Measurements from ENCODE around the gene WIPF3. TPM values are rescaled to one million over a fixed set of nuclear protein-coding genes. Genes with fewer than 3 reads are reported as not detected.

The WIPF3 gene
- total and polyA plus RNA-seq, 10 of the 15 experiments (the other 5 are each of a cell fraction or from before 2014, with no cell fraction given), result 0.03 to 0.05 TPM; not detected in 8

GRCh38 chr7:29953726-29954347 is 147.5 kb downstream of the WIPF3 start (continued):
- no peak for TF ChIP-seq ATF2 (IDR thresholded peaks at IDR 0.05; ENCODE audit: low read length)
- TF ChIP-seq KLF5 (IDR thresholded peaks at IDR 0.05; ENCODE audit: partially characterized antibody), result no peak

- no peak overlapping the region for H3K9ac ChIP-seq (ENCODE audit: control insufficient read depth, insufficient read depth, low read length)
- ChIA-PET POLR2A (interaction anchor here (1.5 kb wide), 1 partner anchor 74 kb away, joined by 4 read pairs; no protein-coding TSS in a partner anchor), RAD21 (ENCODE audit: unreplicated experiment) (interaction anchor here (0.9 to 3.3 kb wide), 4 partner anchors 105 to 120 kb away, joined by 3 to 14 read pairs (median 6); no protein-coding TSS in a partner anchor), CTCF (interaction anchor here (1.2 to 4.2 kb wide), 3 partner anchors 22 to 107 kb away, joined by 3 to 42 read pairs (median 15); no protein-coding TSS in a partner anchor), SMC1A (ENCODE audit: uncharacterized antibody, unreplicated experiment) (interaction anchor here (1.4 to 2.9 kb wide), 4 partner anchors 13 to 106 kb away, joined by 3 to 19 read pairs (median 6); no protein-coding TSS in a partner anchor)
- DNase-seq (ENCODE audit: low read depth, low spot score) (no peak), ATAC-seq (no peak), FAIRE-seq (no peak)
- no peaks in the 10 kb centered on the region for H3K27me3 ChIP-seq (replicated peaks in 1 of 2; ENCODE audit: control insufficient read depth in 2 of 2, insufficient read depth in 2 of 2, low read length in 1 of 2)
- in situ Hi-C loops (cut with MboI), result no loop called here
- intact Hi-C loops (cut with micrococcal nuclease; ENCODE audit: unreplicated experiment), result no loop called here
- BruUV-seq (replicated peaks), result no TSS peak
- H2AFZ ChIP-seq (ENCODE audit: control insufficient read depth, low read depth, low read length), result no peak overlapping the region
- H3K9me3 ChIP-seq (replicated peaks; ENCODE audit: control insufficient read depth, insufficient read depth, low read length), result peaks cover 4% of the 10 kb centered on the region; the same call in 1 of the 3 replicates
- no peak overlapping the region for H3K4me2 ChIP-seq (ENCODE audit: control insufficient read depth, insufficient read depth)
- no peak for TF ChIP-seq STAT1 (conservative IDR thresholded peaks at IDR 0.05)
- no peak for TF ChIP-seq CEBPB (IDR thresholded peaks at IDR 0.05; ENCODE audit: borderline replicate concordance in 1 of 2, low read depth in 2 of 2, low read length in 2 of 2)
- TF ChIP-seq RUNX3 (IDR thresholded peaks at IDR 0.05; ENCODE audit: low read length), result no peak
- TF ChIP-seq ZBED1 (IDR thresholded peaks at IDR 0.05; ENCODE audit: borderline replicate concordance), result no peak
- TF ChIP-seq TBL1XR1 (IDR thresholded peaks at IDR 0.05; ENCODE audit: low read depth, low read length), result no peak
- TF ChIP-seq MYB (IDR thresholded peaks at IDR 0.05; ENCODE audit: borderline replicate concordance, low read depth, low read length), result no peak
- no peak for TF ChIP-seq MEF2B (IDR thresholded peaks at IDR 0.05; ENCODE audit: partially characterized antibody, poor library complexity, severe bottlenecking)
- TF ChIP-seq E4F1 (IDR thresholded peaks at IDR 0.05; ENCODE audit: borderline replicate concordance, partially characterized antibody), result no peak
- no peak for TF ChIP-seq PKNOX1 (IDR thresholded peaks at IDR 0.05)
- TF ChIP-seq BMI1 (IDR thresholded peaks at IDR 0.05; ENCODE audit: borderline replicate concordance), result no peak
- no peak for TF ChIP-seq NR2C2 (IDR thresholded peaks at IDR 0.05; ENCODE audit: borderline replicate concordance, control insufficient read depth, insufficient read length, low read depth)
- no peak for TF ChIP-seq GABPA (IDR thresholded peaks at IDR 0.05; ENCODE audit: low read depth)
- no peak for TF ChIP-seq PML (IDR thresholded peaks at IDR 0.05; ENCODE audit: low read length)
- no peak for TF ChIP-seq NR2C1 (IDR thresholded peaks at IDR 0.05)
- TF ChIP-seq TCF12 (IDR thresholded peaks at IDR 0.05; ENCODE audit: low read depth, low read length), result no peak
- 0 out of 2 replicates have a peak overlapping the region, but pooled peaks have one; percentile 4 for H3K27ac ChIP-seq (ENCODE audit: control insufficient read depth, insufficient read depth)
- peaks cover 17% of the 10 kb centered on the region for H3K4me1 ChIP-seq (ENCODE audit: control insufficient read depth, insufficient read depth, low read length)
- peaks cover 3% of the 10 kb centered on the region; the same call in 1 of the 2 replicates for H3K79me2 ChIP-seq (ENCODE audit: control insufficient read depth, insufficient read depth, low read length)
- H3K4me3 ChIP-seq, result no peak overlapping the region
- WGBS (ENCODE audit: insufficient coverage, insufficient replicate concordance, low lambda C conversion rate, missing lambda C conversion rate), result 96% methylated on average over 7 of the region's 7 CpGs
- no peaks in the 10 kb centered on the region for H4K20me1 ChIP-seq (ENCODE audit: control insufficient read depth, insufficient read depth)
- peaks cover 9 to 19% of the 10 kb centered on the region in 2 experiments; a peak in 3 of 4 replicates for H3K36me3 ChIP-seq (ENCODE audit: control insufficient read depth in 2 of 2, insufficient read depth in 2 of 2, low read length in 1 of 2)
Measured at GRCh38 chr7:29955075-29955792, 148.9 kb downstream of the WIPF3 start.

Data from GM12878 (cell line).